GM12891 (cell line): ENCODE results near the gene CRAT.

Experiments
- POLR2A ChIP-seq: IDR thresholded peaks from 2 replicates; pipeline ENCODE4 v1.6.1; 2011; ENCODE audit warnings: low read depth, low read length, control low read depth
- POLR2AphosphoS5 ChIP-seq: IDR thresholded peaks from 2 replicates; pipeline ENCODE4 v1.6.1; 2011; ENCODE audit warnings: low read depth, low read length, control low read depth
- TAF1 ChIP-seq: IDR thresholded peaks from 2 replicates; pipeline ENCODE4 v1.6.1; 2011; ENCODE audit warnings: low read depth, low read length, control low read depth

DNA sequence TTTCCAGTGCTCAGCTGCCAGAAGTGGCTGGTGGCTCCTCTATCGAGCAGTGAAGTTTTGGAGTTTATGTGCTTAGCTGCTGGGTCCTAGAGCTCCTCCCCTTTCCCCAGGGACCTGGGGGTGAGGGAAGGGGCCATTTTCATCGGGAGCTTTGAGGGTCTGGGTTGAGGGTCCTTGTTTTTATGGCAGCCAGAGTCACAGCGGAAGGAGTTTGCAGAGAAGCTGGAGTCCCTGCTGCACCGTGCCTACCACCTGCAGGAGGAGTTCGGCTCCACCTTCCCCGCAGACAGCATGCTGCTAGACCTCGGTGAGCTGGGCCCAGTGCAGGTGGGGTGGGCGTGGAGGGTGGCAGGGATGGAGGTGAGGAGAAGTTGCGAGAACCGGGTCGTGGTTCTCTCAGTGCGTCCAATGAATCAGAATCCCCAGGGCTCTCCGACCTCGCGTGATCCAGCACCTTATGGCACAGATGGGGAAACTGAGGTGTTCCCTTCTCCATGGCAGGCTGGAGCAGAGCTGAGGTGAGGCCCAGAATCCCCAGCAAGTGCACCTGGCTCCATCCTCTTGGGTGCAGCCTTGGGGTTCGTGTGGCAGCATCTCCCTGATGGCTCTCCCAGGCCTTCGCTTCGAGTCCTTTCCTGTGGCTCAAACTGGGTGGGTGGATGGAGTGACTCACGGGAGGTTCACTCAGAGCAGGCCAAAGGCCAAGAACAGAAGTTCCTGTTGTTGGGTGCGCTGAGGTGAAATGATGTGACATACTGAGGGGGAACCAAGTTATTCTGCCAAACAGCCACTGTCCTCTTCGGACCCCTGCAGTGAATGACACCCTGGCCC, 51.4 kb downstream of the CRAT start:
- TF ChIP-seq POLR2A (no peak), POLR2AphosphoS5 (no peak), TAF1 (no peak)
